Dendritic cell treated with granulocyte-macrophage colony-stimulating factor and Interleukin-4, amounts not matched to agents 40 ng/mL and 50 ng/mL, for 4 days (primary cell): ENCODE data around the gene MARF1.
"Not testable (repeated sequence)": the region's sequence is repeated elsewhere in the genome, so short reads cannot be mapped to it uniquely, and the experiment has no call there.

Experiments
- H3K27ac Mint-ChIP-seq: one replicate; pipeline ENCODE4 v1.8.0; 2022; ENCODE audit warnings: mild to moderate bottlenecking, mixed read lengths
- H3K27me3 Mint-ChIP-seq: one replicate; pipeline ENCODE4 v1.8.0; 2022; ENCODE audit warnings: mild to moderate bottlenecking, mixed read lengths
- H3K36me3 Mint-ChIP-seq: one replicate; pipeline ENCODE4 v1.8.0; 2022; ENCODE audit warnings: low read depth, mixed read lengths
- H3K4me1 Mint-ChIP-seq: one replicate; pipeline ENCODE4 v1.8.0; 2022; ENCODE audit warnings: low read depth, mixed read lengths
- H3K4me3 Mint-ChIP-seq: one replicate; pipeline ENCODE4 v1.8.0; 2022; ENCODE audit warnings: mild to moderate bottlenecking, moderate library complexity, mixed read lengths
- H3K9me3 Mint-ChIP-seq: one replicate; pipeline ENCODE4 v1.8.0; 2022; ENCODE audit warnings: mixed read lengths
- intact Hi-C: fragments of 100-400 bp; cut with micrococcal nuclease; formaldehyde crosslinking; loops from one replicate; pipeline ENCODE4 v1.15.0; 2022

MARF1 gene

GRCh38 chr16:15572329-15573001 is 70.5 kb downstream of the MARF1 start:
- Mint-ChIP-seq H3K9me3 (no peaks in the 10 kb centered on the region), H3K27ac (no peak overlapping the region), H3K27me3 (no peaks in the 10 kb centered on the region), H3K4me1 (peaks cover 57% of the 10 kb centered on the region), H3K36me3 (no peaks in the 10 kb centered on the region), H3K4me3 (no peak overlapping the region)
- intact Hi-C loops = no loop called here

- no peak overlapping the region for H3K4me3 Mint-ChIP-seq
- H3K9me3 Mint-ChIP-seq = no peaks in the 10 kb centered on the region
- peak overlapping the region; percentile 80 for H3K27ac Mint-ChIP-seq
- H3K4me1 Mint-ChIP-seq = peaks cover 54% of the 10 kb centered on the region
- no peaks in the 10 kb centered on the region for H3K36me3 Mint-ChIP-seq
- H3K27me3 Mint-ChIP-seq = no peaks in the 10 kb centered on the region
- intact Hi-C loops = no loop called here
Observed at GRCh38 chr16:15571557-15571956, 71.4 kb downstream of the MARF1 start.

- peaks cover 57% of the 10 kb centered on the region for H3K4me1 Mint-ChIP-seq
- intact Hi-C loops = not testable (repeated sequence)
Observed at GRCh38 chr16:15570666-15571065, 72.3 kb downstream of the MARF1 start.

GRCh38 chr16:15567823-15568222 is 75.1 kb downstream of the MARF1 start:
- Mint-ChIP-seq H3K27ac (no peak overlapping the region), H3K36me3 (peaks cover 8% of the 10 kb centered on the region), H3K27me3 (no peaks in the 10 kb centered on the region), H3K4me3 (no peak overlapping the region), H3K4me1 (peaks cover 46% of the 10 kb centered on the region), H3K9me3 (peaks cover 13% of the 10 kb centered on the region)
- intact Hi-C loops = no loop called here

More at GRCh38 chr16:15570666-15571065, 72.3 kb downstream of the MARF1 start:
- H3K9me3 Mint-ChIP-seq, H3K36me3 Mint-ChIP-seq, H3K27ac Mint-ChIP-seq, H3K27me3 Mint-ChIP-seq, H3K4me3 Mint-ChIP-seq: not testable (repeated sequence)

- H3K27ac Mint-ChIP-seq = no peak overlapping the region
- no peak overlapping the region for H3K4me3 Mint-ChIP-seq
- intact Hi-C loops = no loop called here
- no peaks in the 10 kb centered on the region for H3K27me3 Mint-ChIP-seq
- peaks cover 31% of the 10 kb centered on the region for H3K4me1 Mint-ChIP-seq
- H3K36me3 Mint-ChIP-seq = peaks cover 8% of the 10 kb centered on the region
- peaks cover 13% of the 10 kb centered on the region for H3K9me3 Mint-ChIP-seq
Observed at GRCh38 chr16:15566095-15566494, 76.9 kb downstream of the MARF1 start.

GRCh38 chr16:15564604-15565339 is 78.2 kb downstream of the MARF1 start:
- Mint-ChIP-seq H3K4me3 (no peak overlapping the region), H3K27me3 (no peaks in the 10 kb centered on the region), H3K4me1 (peaks cover 24% of the 10 kb centered on the region), H3K27ac (no peak overlapping the region), H3K9me3 (peaks cover 13% of the 10 kb centered on the region), H3K36me3 (peaks cover 8% of the 10 kb centered on the region)
- intact Hi-C loops = no loop called here

GRCh38 chr16:15559176-15559575 is 83.8 kb downstream of the MARF1 start:
- intact Hi-C loops = no loop called here
- Mint-ChIP-seq H3K4me1 (peaks cover 9% of the 10 kb centered on the region), H3K9me3 (peaks cover 12% of the 10 kb centered on the region), H3K27ac (no peak overlapping the region), H3K4me3 (no peak overlapping the region), H3K36me3 (peaks cover 8% of the 10 kb centered on the region), H3K27me3 (no peaks in the 10 kb centered on the region)

GRCh38 chr16:15557258-15557657 is 85.7 kb downstream of the MARF1 start:
- H3K27ac Mint-ChIP-seq = no peak overlapping the region
- no peaks in the 10 kb centered on the region for H3K9me3 Mint-ChIP-seq
- no peaks in the 10 kb centered on the region for H3K4me1 Mint-ChIP-seq
- intact Hi-C loops = no loop called here
- no peaks in the 10 kb centered on the region for H3K36me3 Mint-ChIP-seq
- H3K4me3 Mint-ChIP-seq = no peak overlapping the region
- H3K27me3 Mint-ChIP-seq = peaks cover 2% of the 10 kb centered on the region

GRCh38 chr16:15556130-15556529 is 86.8 kb downstream of the MARF1 start:
- Mint-ChIP-seq H3K27ac (no peak overlapping the region), H3K36me3 (no peaks in the 10 kb centered on the region), H3K4me1 (peaks cover 4% of the 10 kb centered on the region), H3K27me3 (peaks cover 2% of the 10 kb centered on the region), H3K9me3 (no peaks in the 10 kb centered on the region), H3K4me3 (no peak overlapping the region)
- intact Hi-C loops = no loop called here

- Mint-ChIP-seq H3K4me3 (no peak overlapping the region), H3K4me1 (peaks cover 11% of the 10 kb centered on the region), H3K9me3 (no peaks in the 10 kb centered on the region), H3K27me3 (peaks cover 4% of the 10 kb centered on the region), H3K36me3 (no peaks in the 10 kb centered on the region), H3K27ac (no peak overlapping the region)
- intact Hi-C loops = no loop called here
Observed at GRCh38 chr16:15553313-15554088, 89.5 kb downstream of the MARF1 start.

- Mint-ChIP-seq H3K9me3 (no peaks in the 10 kb centered on the region), H3K27ac (no peak overlapping the region), H3K4me1 (peaks cover 11% of the 10 kb centered on the region), H3K27me3 (peaks cover 4% of the 10 kb centered on the region), H3K36me3 (no peaks in the 10 kb centered on the region), H3K4me3 (no peak overlapping the region)
- intact Hi-C loops = no loop called here
Observed at GRCh38 chr16:15552507-15552906, 90.4 kb downstream of the MARF1 start.

GRCh38 chr16:15548482-15548891 is 94.5 kb downstream of the MARF1 start:
- H3K36me3 Mint-ChIP-seq = no peaks in the 10 kb centered on the region
- peaks cover 28% of the 10 kb centered on the region for H3K4me1 Mint-ChIP-seq
- peaks cover 2% of the 10 kb centered on the region for H3K27me3 Mint-ChIP-seq
- H3K27ac Mint-ChIP-seq = no peak overlapping the region
- intact Hi-C loops = no loop called here
- no peak overlapping the region for H3K4me3 Mint-ChIP-seq
- H3K9me3 Mint-ChIP-seq = peaks cover under 1% of the 10 kb centered on the region

- H3K36me3 Mint-ChIP-seq = no peaks in the 10 kb centered on the region
- H3K4me1 Mint-ChIP-seq = peaks cover 28% of the 10 kb centered on the region
- intact Hi-C loops = no loop called here
- H3K9me3 Mint-ChIP-seq = peaks cover 8% of the 10 kb centered on the region
- H3K27me3 Mint-ChIP-seq = peaks cover 6% of the 10 kb centered on the region
- no peak overlapping the region for H3K27ac Mint-ChIP-seq
- no peak overlapping the region for H3K4me3 Mint-ChIP-seq
Observed at GRCh38 chr16:15547768-15548096, 95.2 kb downstream of the MARF1 start.

- H3K27me3 Mint-ChIP-seq, H3K36me3 Mint-ChIP-seq, H3K27ac Mint-ChIP-seq, intact Hi-C loops, H3K4me3 Mint-ChIP-seq: not testable (repeated sequence)
- Mint-ChIP-seq H3K4me1 (peaks cover 28% of the 10 kb centered on the region), H3K9me3 (peaks cover 11% of the 10 kb centered on the region)
Observed at GRCh38 chr16:15547072-15547767, 95.7 kb downstream of the MARF1 start.
